MM.1S (cell line): Measurements from ENCODE around the gene ARMC9.

ENCODE experiments used
- EZH2 ChIP-seq: fragments of 300-600 bp; sonication (generic); optimal IDR thresholded peaks from 2 replicates; pipeline ENCODE3; 2017; ENCODE audit warnings: low read depth, mild to moderate bottlenecking, antibody characterized with exemption, low read length, mixed read lengths
- TF ChIP-seq, protein P1 (sequence below): fragments of 300-600 bp; sonication (generic); IDR thresholded peaks from 2 replicates; pipeline ENCODE4 v1.5.1; 2016; ENCODE audit warnings: antibody characterized with exemption, low read length, mixed read lengths

DNA sequence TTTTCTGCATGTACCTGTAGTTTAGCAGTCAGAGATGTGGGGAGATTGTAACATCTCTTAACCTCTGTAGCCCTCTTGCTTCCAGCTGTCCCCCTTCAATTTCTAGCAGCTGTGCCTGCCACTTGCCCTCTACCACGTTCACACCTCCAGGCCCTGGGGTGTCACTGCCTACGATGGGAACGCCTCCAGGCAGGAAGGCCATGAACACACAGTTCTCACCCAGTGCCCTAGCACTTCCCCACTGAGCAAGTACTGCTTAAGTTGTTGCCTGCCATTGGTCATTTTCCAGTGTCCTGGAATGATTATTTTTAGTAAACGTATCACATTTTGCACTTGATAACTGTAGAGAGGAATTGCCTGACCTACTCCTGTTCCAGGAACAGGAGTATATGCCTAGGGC, 120.0 kb downstream of the ARMC9 start:
- TF ChIP-seq, protein P1, sequence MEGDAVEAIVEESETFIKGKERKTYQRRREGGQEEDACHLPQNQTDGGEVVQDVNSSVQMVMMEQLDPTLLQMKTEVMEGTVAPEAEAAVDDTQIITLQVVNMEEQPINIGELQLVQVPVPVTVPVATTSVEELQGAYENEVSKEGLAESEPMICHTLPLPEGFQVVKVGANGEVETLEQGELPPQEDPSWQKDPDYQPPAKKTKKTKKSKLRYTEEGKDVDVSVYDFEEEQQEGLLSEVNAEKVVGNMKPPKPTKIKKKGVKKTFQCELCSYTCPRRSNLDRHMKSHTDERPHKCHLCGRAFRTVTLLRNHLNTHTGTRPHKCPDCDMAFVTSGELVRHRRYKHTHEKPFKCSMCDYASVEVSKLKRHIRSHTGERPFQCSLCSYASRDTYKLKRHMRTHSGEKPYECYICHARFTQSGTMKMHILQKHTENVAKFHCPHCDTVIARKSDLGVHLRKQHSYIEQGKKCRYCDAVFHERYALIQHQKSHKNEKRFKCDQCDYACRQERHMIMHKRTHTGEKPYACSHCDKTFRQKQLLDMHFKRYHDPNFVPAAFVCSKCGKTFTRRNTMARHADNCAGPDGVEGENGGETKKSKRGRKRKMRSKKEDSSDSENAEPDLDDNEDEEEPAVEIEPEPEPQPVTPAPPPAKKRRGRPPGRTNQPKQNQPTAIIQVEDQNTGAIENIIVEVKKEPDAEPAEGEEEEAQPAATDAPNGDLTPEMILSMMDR = no peak
- no peak for TF ChIP-seq EZH2
